Cerebellar cortex (tissue), 1 donor: ENCODE measurements around the gene PLXNA1.
A peak's percentile ranks its signal among the peaks of the same experiment; 100 is the strongest.

ENCODE experiments used
- DNase-seq: peaks from one replicate; pipeline ENCODE4 v3.0.0-alpha.2; 2015; ENCODE audit warnings: low spot score

Gene PLXNA1

GRCh38 chr3:127002195-127003174 is 19.6 kb downstream of the PLXNA1 start:
- DNase-seq = no peak

GRCh38 chr3:127003175-127003555 is 20.2 kb downstream of the PLXNA1 start:
- DNase-seq = no peak

- no peak for DNase-seq
Measured at GRCh38 chr3:127003601-127004280, 20.8 kb downstream of the PLXNA1 start.

GRCh38 chr3:127004641-127005397 is 21.9 kb downstream of the PLXNA1 start:
- no peak for DNase-seq

GRCh38 chr3:127005864-127006500 is 23.1 kb downstream of the PLXNA1 start:
- DNase-seq = peak; percentile 56

GRCh38 chr3:127006781-127007436 is 24.0 kb downstream of the PLXNA1 start:
- DNase-seq = peak; percentile 21

- no peak for DNase-seq
Measured at GRCh38 chr3:127008236-127008635, 25.3 kb downstream of the PLXNA1 start.

- DNase-seq = no peak
Measured at GRCh38 chr3:127009531-127009930, 26.6 kb downstream of the PLXNA1 start.

- no peak for DNase-seq
Measured at GRCh38 chr3:127011270-127011992, 28.5 kb downstream of the PLXNA1 start.

GRCh38 chr3:127012091-127012490 is 29.2 kb downstream of the PLXNA1 start:
- DNase-seq = no peak

GRCh38 chr3:127013181-127013580 is 30.3 kb downstream of the PLXNA1 start:
- no peak for DNase-seq

GRCh38 chr3:127013758-127014535 is 31.0 kb downstream of the PLXNA1 start:
- DNase-seq = no peak

- no peak for DNase-seq
Measured at GRCh38 chr3:127014536-127015281, 31.8 kb downstream of the PLXNA1 start.

GRCh38 chr3:127015282-127016042 is 32.5 kb downstream of the PLXNA1 start:
- DNase-seq = no peak

GRCh38 chr3:127016043-127016343 is 33.1 kb downstream of the PLXNA1 start:
- no peak for DNase-seq

GRCh38 chr3:127016461-127016860 is 33.5 kb downstream of the PLXNA1 start:
- DNase-seq = no peak

- DNase-seq = no peak
Measured at GRCh38 chr3:127017229-127017628, 34.3 kb downstream of the PLXNA1 start.

GRCh38 chr3:127017781-127018180 is 34.9 kb downstream of the PLXNA1 start:
- DNase-seq = no peak
